Neuronal stem cell (in vitro differentiated cells): ENCODE results near the gene PLOD3.

ENCODE experiments used
- DNase-seq: peaks from one replicate; pipeline ENCODE4 v3.0.0-alpha.2; 2013; ENCODE audit warnings: low spot score
- H2AFZ ChIP-seq: one replicate; pipeline ENCODE4 v1.6.1; 2013; ENCODE audit warnings: mild to moderate bottlenecking, low read length, inconsistent platforms
- H2AK5ac ChIP-seq: 2 replicates; pipeline ENCODE4 v1.6.1; 2013; ENCODE audit warnings: low read depth, mild to moderate bottlenecking, inconsistent platforms, low read length, moderate library complexity, mixed read lengths
- H2BK120ac ChIP-seq: 2 replicates; pipeline ENCODE4 v1.6.1; 2013; ENCODE audit warnings: low read depth, mild to moderate bottlenecking, inconsistent platforms, low read length, moderate library complexity, mixed read lengths
- H2BK12ac ChIP-seq: one replicate; pipeline ENCODE4 v1.6.1; 2013; ENCODE audit warnings: low read length, inconsistent platforms
- H2BK15ac ChIP-seq: 2 replicates; pipeline ENCODE4 v1.6.1; 2013; ENCODE audit warnings: mild to moderate bottlenecking, low read length, inconsistent platforms, mixed read lengths
- H2BK5ac ChIP-seq: one replicate; pipeline ENCODE4 v1.6.1; 2013; ENCODE audit warnings: inconsistent platforms, mild to moderate bottlenecking, low read length, moderate library complexity
- H3K14ac ChIP-seq: one replicate; pipeline ENCODE4 v1.6.1; 2013; ENCODE audit warnings: low read length, inconsistent platforms
- H3K18ac ChIP-seq: 2 replicates; pipeline ENCODE4 v1.6.1; 2013; ENCODE audit warnings: low read length, inconsistent platforms
- H3K23ac ChIP-seq: 2 replicates; pipeline ENCODE4 v1.6.1; 2013; ENCODE audit warnings: low read depth, mild to moderate bottlenecking, mixed read lengths, low read length, inconsistent platforms; ENCODE audit not compliant: poor library complexity
- H3K27ac ChIP-seq: replicated peaks from 3 replicates; pipeline ENCODE4 v1.5.1; 2013; ENCODE audit warnings: low read length, inconsistent platforms
- H3K27me3 ChIP-seq, 3 experiments: 2 replicates each; pipeline ENCODE4 v1.6.1; 2013; ENCODE audit warnings: low read length in 3 of 3, mild to moderate bottlenecking in 2 of 3, inconsistent platforms in 1 of 3, low read depth in 1 of 3, mixed read lengths in 1 of 3, moderate library complexity in 1 of 3; ENCODE audit not compliant: control insufficient read depth in 3 of 3, insufficient read depth in 3 of 3
- H3K36me3 ChIP-seq, 2 donors: replicated peaks in 1 of 2; 2 replicates each; pipeline ENCODE4 v1.6.1; 2013; ENCODE audit warnings: low read length in 2 of 2; ENCODE audit not compliant: control insufficient read depth in 2 of 2, insufficient read depth in 2 of 2
- H3K4ac ChIP-seq: 2 replicates; pipeline ENCODE4 v1.6.1; 2013; ENCODE audit warnings: inconsistent platforms, mild to moderate bottlenecking, low read length, moderate library complexity
- H3K4me1 ChIP-seq, 2 donors: 1 replicate in 1 of 2; 2 replicates in 1 of 2; pipeline ENCODE4 v1.6.1; 2013; ENCODE audit warnings: low read length in 2 of 2, low read depth in 1 of 2; ENCODE audit not compliant: control insufficient read depth in 2 of 2, insufficient read depth in 1 of 2
- H3K4me2 ChIP-seq: one replicate; pipeline ENCODE4 v1.6.1; 2013; ENCODE audit warnings: mild to moderate bottlenecking, low read length, inconsistent platforms; ENCODE audit not compliant: insufficient read depth, poor library complexity, severe bottlenecking
- H3K4me3 ChIP-seq, 2 donors: 2 replicates each; pipeline ENCODE4 v1.5.1; 2013; ENCODE audit warnings: low read length in 2 of 2, mild to moderate bottlenecking in 2 of 2, inconsistent platforms in 1 of 2, moderate library complexity in 1 of 2
- H3K79me1 ChIP-seq: one replicate; pipeline ENCODE4 v1.6.1; 2013; ENCODE audit warnings: low read depth, mild to moderate bottlenecking, inconsistent platforms, low read length, moderate library complexity
- H3K9ac ChIP-seq: one replicate; pipeline ENCODE4 v1.6.1; 2013; ENCODE audit warnings: mild to moderate bottlenecking, low read depth, low read length, inconsistent platforms; ENCODE audit not compliant: poor library complexity
- H3K9me3 ChIP-seq, 2 donors: replicated peaks in 1 of 2; 2 replicates each; pipeline versions ENCODE3 to v1.6.1; 2013; ENCODE audit warnings: low read length in 2 of 2, mild to moderate bottlenecking in 2 of 2, inconsistent platforms in 1 of 2, low read depth in 1 of 2, mixed read lengths in 1 of 2, moderate library complexity in 1 of 2; ENCODE audit not compliant: control insufficient read depth in 2 of 2, insufficient read depth in 1 of 2
- H4K8ac ChIP-seq: one replicate; pipeline ENCODE4 v1.6.1; 2013; ENCODE audit warnings: low read depth, mild to moderate bottlenecking, inconsistent platforms, low read length, moderate library complexity
- H4K91ac ChIP-seq: one replicate; pipeline ENCODE4 v1.6.1; 2013; ENCODE audit warnings: low read length, low read depth, mild to moderate bottlenecking, inconsistent platforms; ENCODE audit not compliant: poor library complexity
- WGBS, 2 donors: extraction: QIAGEN DNeasy Blood & Tissue Kit; methylation state at CpG; one replicate each; pipeline ENCODE4 v1.1.7; 2013; ENCODE audit warnings: missing lambda C conversion rate in 2 of 2, mixed read lengths in 1 of 2; ENCODE audit not compliant: insufficient read length in 2 of 2, insufficient replicate concordance in 1 of 2; ENCODE audit errors: extremely low coverage in 2 of 2; 5-methylcytosine and 5-hydroxymethylcytosine counted together

Gene PLOD3

GRCh38 chr7:101162551-101163278 is 54.7 kb downstream of the PLOD3 start:
- Histone ChIP-seq H3K4me1 (peaks cover 28 to 46% of the 10 kb centered on the region in 2 donors), H2BK5ac (no peak overlapping the region), H3K79me1 (no peaks in the 10 kb centered on the region), H2BK15ac (peak overlapping the region; percentile 24), H3K23ac (peak overlapping the region; percentile 90), H2AFZ (peak overlapping the region; percentile 80), H4K91ac (no peak overlapping the region), H3K36me3 (peaks cover 1 to 23% of the 10 kb centered on the region in 2 donors), H3K27ac (peak overlapping the region; percentile 28), H4K8ac (no peak overlapping the region), H3K27me3 (peaks cover 0 to 41% (median 17%) of the 10 kb centered on the region in 3 experiments), H3K4me3 (peak overlapping the region; percentile 59 to 78), H3K14ac (no peak overlapping the region), H3K9ac (peak overlapping the region; percentile 89), H3K18ac (peak overlapping the region; percentile 95), H3K9me3 (no peaks in the 10 kb centered on the region), H2BK120ac (no peak overlapping the region), H2BK12ac (peak overlapping the region; percentile 53), H3K4ac (no peak overlapping the region), H2AK5ac (no peak overlapping the region), H3K4me2 (peak overlapping the region; percentile 86)
- no peak for DNase-seq
- WGBS, 2 donors, result no CpG with 5 or more reads among the region's 74 CpGs

- H2AK5ac ChIP-seq, result no peak overlapping the region
- no peak overlapping the region for H3K18ac ChIP-seq
- no peak overlapping the region for H2BK5ac ChIP-seq
- H3K36me3 ChIP-seq, result peaks cover 4 to 31% of the 10 kb centered on the region in 2 donors
- no peak overlapping the region for H3K4me2 ChIP-seq
- H3K4ac ChIP-seq, result no peak overlapping the region
- H4K8ac ChIP-seq, result no peak overlapping the region
- H3K4me1 ChIP-seq, result peaks cover 23 to 39% of the 10 kb centered on the region in 2 donors
- no peaks in the 10 kb centered on the region for H3K79me1 ChIP-seq
- peak overlapping the region; percentile 28 for H3K27ac ChIP-seq
- no peak overlapping the region for H3K14ac ChIP-seq
- no peak overlapping the region for H4K91ac ChIP-seq
- peaks cover 0 to 33% (median 15%) of the 10 kb centered on the region in 3 experiments for H3K27me3 ChIP-seq
- no peak overlapping the region for H3K23ac ChIP-seq
- H3K4me3 ChIP-seq, result peak overlapping the region in 1 of 2 donors; percentile 59
- H3K9me3 ChIP-seq, result no peaks in the 10 kb centered on the region
- H2BK120ac ChIP-seq, result no peak overlapping the region
- no peak overlapping the region for H3K9ac ChIP-seq
- no CpG with 5 or more reads among the region's 17 CpGs for WGBS, 2 donors
- H2BK15ac ChIP-seq, result no peak overlapping the region
- H2AFZ ChIP-seq, result peak overlapping the region; percentile 80
- no peak overlapping the region for H2BK12ac ChIP-seq
- DNase-seq, result no peak
These were observed 55.5 kb downstream of the PLOD3 start for GRCh38 chr7:101161692-101162471.

- DNase-seq, result no peak
- Histone ChIP-seq H3K4ac (no peak overlapping the region), H3K79me1 (no peaks in the 10 kb centered on the region), H3K9ac (no peak overlapping the region), H2BK120ac (no peak overlapping the region), H3K36me3 (peaks cover 4 to 37% of the 10 kb centered on the region in 2 donors), H3K4me1 (peaks cover 18 to 34% of the 10 kb centered on the region in 2 donors), H3K27me3 (peaks cover 0 to 25% (median 13%) of the 10 kb centered on the region in 3 experiments), H2AK5ac (no peak overlapping the region), H3K27ac (no peak overlapping the region), H2BK15ac (no peak overlapping the region), H3K4me3 (no peak overlapping the region), H4K91ac (no peak overlapping the region), H2BK5ac (no peak overlapping the region), H2AFZ (no peak overlapping the region), H3K9me3 (no peaks in the 10 kb centered on the region), H4K8ac (no peak overlapping the region), H3K14ac (no peak overlapping the region), H3K23ac (no peak overlapping the region), H3K4me2 (no peak overlapping the region), H3K18ac (no peak overlapping the region), H2BK12ac (no peak overlapping the region)
These were observed 56.5 kb downstream of the PLOD3 start for GRCh38 chr7:101160910-101161309.
